ENCODE measurements around the gene FBXL15. TPM values are rescaled to one million over a fixed set of nuclear protein-coding genes. Genes with fewer than 3 reads are reported as not detected.
A peak's percentile ranks its signal among the peaks of the same experiment; 100 is the strongest.

The FBXL15 gene
- total RNA-seq, 1 donor from 2014 or later: 25.6 TPM

DNA sequence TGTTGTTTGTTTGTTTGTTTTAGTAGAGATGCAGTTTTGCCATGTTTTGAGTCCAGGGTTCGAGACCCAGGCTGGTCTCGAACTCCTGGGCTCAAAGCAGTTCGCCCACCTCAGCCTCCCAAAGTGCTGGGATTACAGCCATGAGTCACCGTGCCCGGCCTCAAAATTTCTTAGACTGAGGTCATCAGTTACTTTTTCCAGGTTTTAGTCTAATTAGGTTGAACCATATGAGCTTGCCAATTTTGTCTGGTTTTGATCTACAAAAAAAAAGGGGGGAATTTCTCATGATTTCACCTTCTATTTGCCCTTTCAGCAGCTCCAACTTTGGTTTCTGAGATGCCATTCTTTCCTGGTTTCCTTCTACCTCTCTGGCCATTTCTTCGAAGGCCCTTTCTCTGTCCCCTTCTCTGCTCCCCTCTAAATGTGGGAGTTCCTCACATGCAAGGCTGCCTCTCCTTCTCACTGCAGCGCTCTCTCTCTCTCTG is 6.2 kb downstream of the FBXL15 start:
- Mint-ChIP-seq H3K4me3 (peak overlapping the region; percentile 75), H3K27me3 (ENCODE audit: low read depth) (no peaks in the 10 kb centered on the region), H3K36me3 (ENCODE audit: low read depth) (peaks cover 2% of the 10 kb centered on the region), H3K4me1 (peaks cover 60% of the 10 kb centered on the region), H3K9me3 (no peaks in the 10 kb centered on the region), H3K27ac (ENCODE audit: unreplicated experiment) (peak overlapping the region; percentile 76)
- no peak for DNase-seq (ENCODE audit: low read depth, low spot score)
- TF ChIP-seq, protein P1, sequence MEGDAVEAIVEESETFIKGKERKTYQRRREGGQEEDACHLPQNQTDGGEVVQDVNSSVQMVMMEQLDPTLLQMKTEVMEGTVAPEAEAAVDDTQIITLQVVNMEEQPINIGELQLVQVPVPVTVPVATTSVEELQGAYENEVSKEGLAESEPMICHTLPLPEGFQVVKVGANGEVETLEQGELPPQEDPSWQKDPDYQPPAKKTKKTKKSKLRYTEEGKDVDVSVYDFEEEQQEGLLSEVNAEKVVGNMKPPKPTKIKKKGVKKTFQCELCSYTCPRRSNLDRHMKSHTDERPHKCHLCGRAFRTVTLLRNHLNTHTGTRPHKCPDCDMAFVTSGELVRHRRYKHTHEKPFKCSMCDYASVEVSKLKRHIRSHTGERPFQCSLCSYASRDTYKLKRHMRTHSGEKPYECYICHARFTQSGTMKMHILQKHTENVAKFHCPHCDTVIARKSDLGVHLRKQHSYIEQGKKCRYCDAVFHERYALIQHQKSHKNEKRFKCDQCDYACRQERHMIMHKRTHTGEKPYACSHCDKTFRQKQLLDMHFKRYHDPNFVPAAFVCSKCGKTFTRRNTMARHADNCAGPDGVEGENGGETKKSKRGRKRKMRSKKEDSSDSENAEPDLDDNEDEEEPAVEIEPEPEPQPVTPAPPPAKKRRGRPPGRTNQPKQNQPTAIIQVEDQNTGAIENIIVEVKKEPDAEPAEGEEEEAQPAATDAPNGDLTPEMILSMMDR (conservative IDR thresholded peaks at IDR 0.05): no peak

DNA sequence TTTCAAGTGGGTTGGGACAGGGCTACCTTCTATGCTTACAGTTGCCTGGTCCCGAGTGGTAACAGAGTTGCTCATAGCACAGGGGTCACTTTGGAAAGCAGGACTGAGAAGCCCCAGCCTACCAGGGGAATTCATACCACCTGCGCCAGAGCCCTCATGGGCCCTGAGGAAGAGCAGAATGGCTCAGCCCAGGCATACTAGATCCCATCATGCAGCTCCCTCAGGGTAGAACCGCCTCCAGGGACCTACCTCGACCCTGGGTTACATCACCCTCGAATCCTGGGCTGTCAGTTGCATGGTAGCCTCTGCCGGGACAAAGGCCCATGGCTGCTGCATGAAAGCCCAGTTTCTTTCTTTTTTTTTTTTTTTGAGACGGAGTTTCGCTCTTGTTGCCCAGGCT is 8.8 kb downstream of the FBXL15 start:
- DNase-seq (ENCODE audit: low read depth, low spot score): no peak
- H3K4me1 Mint-ChIP-seq: peaks cover 62% of the 10 kb centered on the region
- H3K9me3 Mint-ChIP-seq: no peaks in the 10 kb centered on the region
- TF ChIP-seq, protein P1 (conservative IDR thresholded peaks at IDR 0.05): no peak
- H3K36me3 Mint-ChIP-seq (ENCODE audit: low read depth): peaks cover 2% of the 10 kb centered on the region
- peaks cover 5% of the 10 kb centered on the region for H3K27me3 Mint-ChIP-seq (ENCODE audit: low read depth)
- H3K4me3 Mint-ChIP-seq: no peak overlapping the region
- H3K27ac Mint-ChIP-seq (ENCODE audit: unreplicated experiment): no peak overlapping the region

DNA sequence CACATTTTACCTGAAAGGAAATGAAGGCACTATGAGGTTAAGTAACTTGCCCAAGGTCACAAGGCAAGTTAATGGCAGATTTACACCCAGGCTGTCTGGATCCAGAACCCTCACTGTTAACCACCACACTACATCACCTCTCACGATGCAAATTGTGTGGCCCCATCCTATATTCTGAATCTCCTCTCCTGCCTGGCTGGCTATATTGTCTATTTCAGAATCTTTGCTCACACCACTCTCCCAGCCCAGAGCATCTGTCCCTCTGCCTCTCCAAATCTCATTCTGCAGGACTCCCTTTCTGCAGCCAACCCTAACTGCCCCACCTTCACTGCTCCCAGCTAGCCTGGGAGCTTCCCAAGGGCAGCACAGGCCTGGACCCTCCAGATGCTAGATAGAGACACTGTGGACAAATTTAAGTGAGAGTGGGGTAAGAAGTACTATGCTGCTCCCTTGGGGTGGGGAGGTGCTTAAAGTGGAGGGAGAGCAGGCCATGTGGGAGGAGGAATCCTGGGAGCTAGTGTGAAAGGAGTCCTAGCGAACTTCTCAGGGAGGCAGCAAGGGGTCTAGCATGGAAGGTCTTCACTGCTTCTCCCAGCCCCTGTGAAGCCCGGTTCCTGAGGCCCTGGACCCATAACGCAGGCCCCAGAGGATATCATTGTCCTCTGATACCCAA is 11.0 kb downstream of the FBXL15 start:
- DNase-seq (ENCODE audit: low read depth, low spot score): no peak
- H3K27ac Mint-ChIP-seq (ENCODE audit: unreplicated experiment): peak overlapping the region; percentile 91
- no peaks in the 10 kb centered on the region for H3K36me3 Mint-ChIP-seq (ENCODE audit: low read depth)
- TF ChIP-seq, protein P1 (conservative IDR thresholded peaks at IDR 0.05): no peak
- H3K4me1 Mint-ChIP-seq: peaks cover 61% of the 10 kb centered on the region
- peak overlapping the region; percentile 96 for H3K4me3 Mint-ChIP-seq
- peaks cover 11% of the 10 kb centered on the region for H3K27me3 Mint-ChIP-seq (ENCODE audit: low read depth)
- no peaks in the 10 kb centered on the region for H3K9me3 Mint-ChIP-seq

DNA sequence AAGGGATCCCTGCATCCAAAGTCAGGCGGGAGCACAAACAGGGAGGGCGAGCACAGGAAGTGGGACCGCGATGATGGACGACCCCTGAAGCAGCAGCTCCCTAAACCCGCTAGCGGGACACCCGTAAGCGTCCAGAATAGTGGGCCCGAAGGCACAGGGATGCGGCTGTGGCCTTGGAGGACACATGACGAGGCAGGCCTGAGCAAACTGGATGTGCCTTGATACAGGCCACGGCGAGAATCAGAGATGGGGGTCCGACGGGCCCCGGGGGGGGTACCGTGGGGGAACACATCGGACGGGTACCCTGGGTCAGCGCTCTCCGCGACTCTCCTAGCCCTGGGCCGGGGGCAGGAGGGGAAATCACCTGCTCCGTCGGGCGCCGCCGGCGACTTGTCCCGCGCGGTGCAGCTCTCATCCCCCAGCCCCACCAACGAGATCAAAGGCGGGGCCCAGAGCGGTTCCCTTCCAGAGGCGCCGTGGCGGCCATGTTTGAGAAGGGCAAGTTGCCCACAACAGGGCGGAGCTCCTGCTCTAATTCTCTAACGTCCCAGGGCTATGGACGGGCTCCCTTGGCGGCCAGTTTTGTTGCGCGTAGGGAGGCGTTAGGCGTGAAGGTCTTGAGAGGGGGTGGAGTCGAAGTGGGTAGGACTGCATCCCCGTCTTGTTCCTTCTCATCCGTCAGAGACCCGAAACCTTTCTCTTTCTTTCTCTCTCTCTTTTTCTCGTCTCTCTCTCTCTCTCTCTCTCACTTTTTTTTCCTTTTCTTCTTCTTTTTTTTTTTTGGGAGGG is 11.7 kb downstream of the FBXL15 start, which contains the start of gene CUEDC2:
TSS of gene CUEDC2 (minus strand) at position 413 of the 789 bp plus-strand sequence. CDS start 7,386 bp downstream, outside the sequence.
- TF ChIP-seq, protein P1 (conservative IDR thresholded peaks at IDR 0.05): no peak
- no peaks in the 10 kb centered on the region for H3K9me3 Mint-ChIP-seq
- H3K36me3 Mint-ChIP-seq (ENCODE audit: low read depth): no peaks in the 10 kb centered on the region
- peaks cover 58% of the 10 kb centered on the region for H3K4me1 Mint-ChIP-seq
- H3K27ac Mint-ChIP-seq (ENCODE audit: unreplicated experiment): peak within 1 kb of the TSS; percentile 91
- peak; percentile 98 for DNase-seq (ENCODE audit: low read depth, low spot score)
- H3K27me3 Mint-ChIP-seq (ENCODE audit: low read depth): peaks cover 11% of the 10 kb centered on the region
- peak within 1 kb of the TSS; percentile 96 for H3K4me3 Mint-ChIP-seq

DNA sequence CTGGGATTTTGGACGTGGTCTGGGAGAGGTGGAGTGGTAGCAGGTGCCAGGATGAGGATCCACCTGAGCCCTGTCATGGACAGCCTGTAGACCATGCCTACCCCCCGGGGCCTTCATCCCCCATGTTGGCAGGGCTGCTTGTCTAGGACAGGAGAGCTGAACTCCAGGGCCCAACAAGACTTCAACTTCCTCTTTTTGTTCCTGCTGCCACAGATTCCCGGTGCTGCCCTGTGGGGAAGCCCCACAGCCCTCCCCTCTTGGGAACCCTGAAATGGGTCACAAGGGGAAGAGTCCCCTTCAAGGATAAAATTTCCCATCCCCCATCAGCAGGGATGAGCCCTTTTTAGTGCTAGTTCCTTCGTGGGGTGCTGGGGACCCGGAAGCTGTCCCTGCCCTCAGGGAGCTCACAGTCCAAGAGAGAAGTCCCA is 13.0 kb downstream of the FBXL15 start:
- H3K27me3 Mint-ChIP-seq (ENCODE audit: low read depth): peaks cover 11% of the 10 kb centered on the region
- H3K27ac Mint-ChIP-seq (ENCODE audit: unreplicated experiment): no peak overlapping the region
- DNase-seq (ENCODE audit: low read depth, low spot score): no peak
- TF ChIP-seq, protein P1 (conservative IDR thresholded peaks at IDR 0.05): no peak
- no peaks in the 10 kb centered on the region for H3K9me3 Mint-ChIP-seq
- H3K36me3 Mint-ChIP-seq (ENCODE audit: low read depth): no peaks in the 10 kb centered on the region
- H3K4me3 Mint-ChIP-seq: peak overlapping the region; percentile 96
- peaks cover 58% of the 10 kb centered on the region for H3K4me1 Mint-ChIP-seq

Measured in neural crest cell (in vitro differentiated cells).